Gastroesophageal sphincter (tissue), 3 donors: ENCODE measurements around the gene ARL6IP4.

Source experiments
- POLR2A ChIP-seq, 2 donors: fragments of 450-650 bp; IDR thresholded peaks; one replicate each; pipeline ENCODE4 v1.6.1; 2017; ENCODE audit warnings: antibody characterized with exemption in 2 of 2, mild to moderate bottlenecking in 2 of 2, moderate library complexity in 1 of 2
- POLR2AphosphoS5 ChIP-seq: sonication (generic); formaldehyde crosslinking; IDR thresholded peaks from one replicate; pipeline ENCODE4 v1.6.1; 2017; ENCODE audit warnings: antibody characterized with exemption
- TF ChIP-seq, protein P1 (sequence below), 4 experiments: fragments of 200-600 bp in 2 of 4; fragments of 450-650 bp in 2 of 4; sonication (generic) in 1 of 4; IDR thresholded peaks; one replicate each; pipeline ENCODE4 v1.5.1; 2017 to 2019; ENCODE audit warnings: antibody characterized with exemption in 4 of 4, mild to moderate bottlenecking in 2 of 4, moderate library complexity in 2 of 4

DNA sequence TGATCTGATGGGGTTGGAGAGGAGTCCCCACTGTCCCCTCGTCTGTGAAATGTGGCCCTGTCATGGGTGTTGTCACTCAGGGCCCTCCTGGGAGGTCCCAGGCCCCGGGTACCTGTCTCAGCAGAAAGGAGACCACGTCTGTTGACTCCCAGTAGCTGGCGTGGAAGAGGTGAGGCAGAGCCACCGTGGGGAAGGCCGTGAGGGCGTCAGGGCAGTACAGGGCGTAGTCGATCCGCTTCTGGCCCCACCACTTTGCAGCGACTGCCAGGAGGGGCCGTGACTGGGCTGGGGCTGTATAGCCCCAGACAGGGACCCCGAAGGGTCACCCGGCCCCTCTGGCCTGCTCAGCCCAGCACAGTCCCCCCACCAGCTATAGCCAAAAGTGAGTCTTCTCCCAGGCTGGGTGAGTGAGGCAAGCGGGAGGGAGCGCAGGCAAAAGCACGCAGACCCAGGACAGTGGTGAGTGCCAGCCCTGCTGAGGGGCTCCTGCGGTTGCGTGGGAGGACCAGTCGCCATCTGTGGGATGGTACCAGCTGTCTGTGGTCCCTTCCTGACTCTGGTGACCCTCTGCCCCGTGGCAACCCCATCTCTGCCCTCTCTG is 8.2 kb downstream of the ARL6IP4 start:
- TF ChIP-seq, protein P1, sequence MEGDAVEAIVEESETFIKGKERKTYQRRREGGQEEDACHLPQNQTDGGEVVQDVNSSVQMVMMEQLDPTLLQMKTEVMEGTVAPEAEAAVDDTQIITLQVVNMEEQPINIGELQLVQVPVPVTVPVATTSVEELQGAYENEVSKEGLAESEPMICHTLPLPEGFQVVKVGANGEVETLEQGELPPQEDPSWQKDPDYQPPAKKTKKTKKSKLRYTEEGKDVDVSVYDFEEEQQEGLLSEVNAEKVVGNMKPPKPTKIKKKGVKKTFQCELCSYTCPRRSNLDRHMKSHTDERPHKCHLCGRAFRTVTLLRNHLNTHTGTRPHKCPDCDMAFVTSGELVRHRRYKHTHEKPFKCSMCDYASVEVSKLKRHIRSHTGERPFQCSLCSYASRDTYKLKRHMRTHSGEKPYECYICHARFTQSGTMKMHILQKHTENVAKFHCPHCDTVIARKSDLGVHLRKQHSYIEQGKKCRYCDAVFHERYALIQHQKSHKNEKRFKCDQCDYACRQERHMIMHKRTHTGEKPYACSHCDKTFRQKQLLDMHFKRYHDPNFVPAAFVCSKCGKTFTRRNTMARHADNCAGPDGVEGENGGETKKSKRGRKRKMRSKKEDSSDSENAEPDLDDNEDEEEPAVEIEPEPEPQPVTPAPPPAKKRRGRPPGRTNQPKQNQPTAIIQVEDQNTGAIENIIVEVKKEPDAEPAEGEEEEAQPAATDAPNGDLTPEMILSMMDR (IDR thresholded peaks at IDR 0.05): no peak
- TF ChIP-seq POLR2AphosphoS5: no peak
- TF ChIP-seq POLR2A (IDR thresholded peaks at IDR 0.05): no peak
